ENCODE results near the gene TMCC1.
"Not testable (repeated sequence)": the region's sequence is repeated elsewhere in the genome, so short reads cannot be mapped to it uniquely, and the experiment has no call there.

The TMCC1 gene

DNA sequence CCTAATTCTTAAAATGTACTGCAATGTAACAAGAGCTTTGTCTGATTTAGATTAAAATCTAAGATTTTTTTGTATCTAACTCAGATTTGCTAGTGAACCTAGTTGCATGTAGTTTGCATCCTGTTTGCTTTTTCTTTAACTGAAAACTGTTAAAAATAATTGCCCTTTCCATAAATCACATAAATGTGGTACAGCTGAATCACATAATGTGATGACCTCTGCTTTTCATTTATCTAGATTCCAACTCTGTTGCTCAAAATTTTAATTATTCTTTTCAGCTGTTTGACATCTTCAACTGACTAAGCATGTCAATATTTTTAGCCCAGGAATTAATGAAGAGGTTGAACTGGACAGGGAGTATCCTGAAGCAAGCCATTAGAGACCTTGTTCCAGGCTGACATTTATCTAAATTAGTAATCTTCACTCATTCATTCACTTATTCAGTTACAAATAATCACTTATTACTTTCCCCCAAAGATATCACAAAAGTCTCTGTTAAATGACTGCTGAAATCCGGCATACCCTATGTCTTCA is 185.1 kb downstream of the TMCC1 start:
- no peak for DNase-seq

DNA sequence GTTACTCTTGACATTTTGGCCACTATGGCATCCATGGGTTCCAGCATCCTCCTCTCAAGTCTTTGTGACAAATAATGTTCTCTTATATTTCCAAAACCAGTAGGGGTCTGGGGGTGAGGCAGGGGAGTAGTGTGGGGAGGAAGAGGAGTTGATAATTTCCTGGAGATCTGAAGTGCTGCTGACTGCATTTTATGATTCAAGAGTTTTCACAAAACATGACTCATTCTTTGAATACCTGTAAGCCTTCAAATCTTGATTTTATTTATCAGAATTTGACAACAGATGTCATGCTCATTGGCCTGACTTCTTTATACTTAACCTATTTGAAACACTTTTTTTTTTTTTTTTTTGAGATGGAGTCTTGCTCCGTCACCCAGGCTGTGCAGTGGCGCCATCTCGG is 188.2 kb downstream of the TMCC1 start:
- DNase-seq = no peak

DNA sequence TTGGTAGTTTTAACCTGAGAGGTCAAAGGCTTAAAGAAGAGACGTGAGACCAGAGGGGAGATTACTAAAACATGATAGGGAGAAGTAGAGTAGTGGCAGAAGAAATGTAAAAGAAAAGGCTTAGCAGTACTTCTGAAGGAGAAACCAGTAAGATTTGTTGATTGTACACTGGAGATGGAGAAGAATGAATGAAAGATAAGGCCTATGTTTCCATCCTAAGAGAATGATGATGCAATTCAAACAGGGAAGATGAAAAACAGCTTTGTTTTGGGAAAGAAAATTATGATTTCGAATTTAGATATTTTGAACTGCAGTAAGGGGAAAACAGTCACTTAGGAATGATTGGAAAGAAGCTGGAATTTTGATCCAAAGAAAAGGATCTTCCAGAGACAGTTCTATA is 189.6 kb downstream of the TMCC1 start:
- DNase-seq = no peak

GRCh38 chr3:129702934-129703712 is 190.4 kb downstream of the TMCC1 start:
- DNase-seq = no peak

- no peak for DNase-seq
These were observed 192.3 kb downstream of the TMCC1 start for GRCh38 chr3:129701161-129701560.

GRCh38 chr3:129699612-129700011 is 193.9 kb downstream of the TMCC1 start:
- DNase-seq = no peak

DNA sequence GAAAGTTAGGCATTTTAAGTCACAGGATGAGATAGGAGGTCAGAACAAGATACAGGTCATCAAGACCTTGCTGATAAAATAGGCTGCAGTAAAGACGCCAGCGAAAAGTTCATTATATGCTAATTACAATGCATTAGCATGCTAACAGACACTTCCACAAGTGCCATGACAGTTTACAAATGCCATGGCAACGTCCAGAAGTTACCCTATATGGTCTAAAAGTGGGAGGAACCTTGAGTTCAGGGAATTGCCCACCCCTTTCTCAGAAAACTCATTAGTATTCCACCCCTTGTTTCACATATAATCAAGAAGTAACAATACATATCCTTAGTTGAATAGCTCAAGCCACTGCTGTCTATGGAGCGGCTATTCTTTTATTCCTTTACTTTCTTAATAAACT is 194.3 kb downstream of the TMCC1 start:
- no peak for DNase-seq

DNA sequence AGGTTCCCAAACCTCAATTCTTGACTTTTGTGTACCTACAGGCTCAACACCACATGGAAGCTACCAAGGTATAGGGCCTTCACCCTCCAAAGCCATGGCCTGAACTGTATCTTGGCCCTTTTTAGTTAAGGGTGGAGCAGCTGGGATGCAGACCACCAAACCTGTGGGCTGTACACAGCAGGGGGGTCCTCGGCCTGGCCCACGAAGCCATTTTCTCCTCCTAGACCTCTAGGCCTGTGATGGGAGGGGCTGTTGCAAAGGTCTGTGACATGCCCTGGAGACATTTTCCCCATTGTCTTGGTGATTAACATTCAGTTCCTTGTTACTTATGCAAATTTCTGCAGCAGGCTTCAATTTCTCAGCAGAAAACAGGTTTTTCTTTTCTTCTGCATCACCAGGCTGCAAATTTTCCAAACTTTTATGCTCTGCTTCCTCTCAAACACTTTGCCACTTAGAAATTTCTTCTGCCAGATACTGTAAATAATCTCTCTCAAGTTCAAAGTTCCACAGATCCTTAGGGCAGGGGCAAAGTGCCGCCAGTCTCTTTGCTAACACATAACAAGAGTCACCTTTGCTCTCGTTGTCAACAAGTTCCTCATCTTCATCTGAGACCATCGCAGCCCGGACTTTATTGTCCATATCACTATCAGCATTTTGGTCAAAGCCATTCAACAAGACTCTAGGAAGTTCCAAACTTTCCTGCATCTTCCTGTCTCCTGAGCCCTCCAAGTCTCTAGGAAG is 196.1 kb downstream of the TMCC1 start:
- DNase-seq = no peak

GRCh38 chr3:129696430-129696829 is 197.1 kb downstream of the TMCC1 start:
- not testable (repeated sequence) for DNase-seq

DNA sequence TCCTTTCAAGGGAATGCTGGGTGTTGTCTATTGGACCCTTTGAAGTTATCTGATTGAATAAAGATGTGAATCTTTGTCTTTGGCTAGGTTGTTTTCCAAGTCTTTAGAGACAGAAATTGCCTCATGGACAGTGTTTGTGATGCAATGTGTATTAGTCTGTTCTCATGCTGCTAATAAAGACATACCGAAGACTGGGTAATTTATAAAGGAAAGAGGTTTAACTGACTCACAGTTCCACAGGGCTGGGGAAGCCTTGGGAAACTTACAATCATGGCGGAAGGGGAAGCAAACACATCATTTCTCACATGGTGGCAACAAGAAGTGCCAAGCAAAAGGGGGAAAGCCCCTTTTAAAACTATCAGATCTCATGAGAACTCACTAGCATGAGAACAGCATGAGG is 198.3 kb downstream of the TMCC1 start:
- DNase-seq = no peak

DNA sequence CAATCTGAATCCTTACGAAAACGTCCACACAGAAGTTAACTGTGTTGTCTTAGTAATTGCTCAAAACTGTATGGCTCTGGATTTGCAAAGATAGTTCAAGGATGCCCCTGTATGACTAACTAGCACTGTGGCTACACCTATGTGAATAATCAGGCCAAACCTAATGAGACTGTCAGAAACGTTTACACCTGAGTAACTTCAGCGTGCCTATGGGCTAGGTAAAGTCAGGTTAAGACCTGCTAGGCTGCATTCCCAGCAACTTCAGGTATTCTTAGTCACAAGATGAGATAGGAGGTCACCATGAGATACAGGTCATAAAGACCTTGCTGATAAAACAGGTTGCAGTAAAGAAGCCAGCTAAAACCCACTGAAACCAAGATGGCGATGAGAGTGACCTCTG is 199.3 kb downstream of the TMCC1 start:
- DNase-seq = no peak

- DNase-seq = no peak
These were observed 200.8 kb downstream of the TMCC1 start for GRCh38 chr3:129692743-129693142.

DNA sequence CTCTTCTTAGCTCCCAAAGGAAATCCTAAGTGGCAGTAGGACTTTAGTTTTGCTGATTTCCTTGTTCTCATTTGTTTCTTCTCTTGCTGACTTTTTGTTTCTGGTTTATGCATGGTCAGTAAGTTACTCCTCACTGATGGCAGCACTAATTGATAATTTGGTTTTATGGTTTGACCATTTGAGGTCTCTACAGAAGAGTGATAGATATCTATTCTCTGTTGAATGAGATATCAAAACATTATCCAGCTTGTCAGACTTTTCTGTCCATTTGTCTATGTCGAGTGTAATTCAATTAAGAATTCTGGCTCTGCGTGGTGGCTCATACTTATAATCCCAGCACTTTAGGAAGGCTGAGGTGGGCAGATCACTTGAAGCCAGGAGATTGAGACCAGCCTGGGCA is 202.5 kb downstream of the TMCC1 start:
- no peak for DNase-seq

DNA sequence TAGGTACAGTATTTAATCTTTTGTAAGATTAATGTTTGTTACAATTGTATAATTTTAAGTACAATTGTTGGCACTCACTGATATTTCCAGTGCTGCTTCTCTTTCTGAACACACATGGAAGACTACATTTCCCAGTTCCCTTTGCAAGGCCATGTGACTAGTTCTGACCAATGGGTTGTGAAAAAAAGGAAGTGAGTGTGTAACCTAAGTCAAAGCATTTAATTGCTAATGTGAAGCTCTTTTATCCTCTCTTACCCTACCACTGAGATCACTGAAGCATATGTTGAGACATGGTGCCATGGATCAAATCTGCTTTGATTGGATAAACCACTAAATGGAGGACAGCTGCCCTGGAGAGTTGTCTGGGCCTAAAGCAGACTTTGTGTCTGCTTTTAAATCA is 203.1 kb downstream of the TMCC1 start:
- DNase-seq = peak; percentile 96

- no peak for DNase-seq
These were observed 204.5 kb downstream of the TMCC1 start for GRCh38 chr3:129689036-129689435.

GRCh38 chr3:129688271-129688895 is 205.1 kb downstream of the TMCC1 start:
- peak; percentile 27 for DNase-seq

DNA sequence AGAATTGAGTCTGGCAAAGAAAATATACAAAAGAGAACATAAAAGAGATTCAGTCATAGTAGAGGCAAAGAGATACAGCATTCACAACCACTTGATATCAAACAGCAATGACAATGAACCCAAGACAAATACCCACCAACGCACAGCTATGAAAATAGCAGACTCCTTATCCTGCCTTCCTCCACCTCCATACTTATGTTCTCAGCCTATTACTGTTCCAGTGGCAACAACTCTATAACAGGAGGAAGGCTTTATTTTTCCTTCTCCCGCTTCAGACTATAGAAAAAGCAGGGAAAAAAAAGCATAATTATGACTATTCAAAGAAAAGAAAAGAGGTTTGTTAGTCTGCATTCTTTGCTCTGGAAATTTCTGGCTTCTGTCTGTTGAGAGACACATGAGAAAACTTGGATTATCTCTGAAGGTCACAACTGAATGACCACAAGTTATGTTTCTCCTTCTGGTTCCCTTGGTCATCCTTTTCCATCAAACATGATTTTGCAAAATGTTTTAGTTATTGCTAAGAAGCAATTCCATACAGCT is 205.9 kb downstream of the TMCC1 start:
- DNase-seq = no peak

DNA sequence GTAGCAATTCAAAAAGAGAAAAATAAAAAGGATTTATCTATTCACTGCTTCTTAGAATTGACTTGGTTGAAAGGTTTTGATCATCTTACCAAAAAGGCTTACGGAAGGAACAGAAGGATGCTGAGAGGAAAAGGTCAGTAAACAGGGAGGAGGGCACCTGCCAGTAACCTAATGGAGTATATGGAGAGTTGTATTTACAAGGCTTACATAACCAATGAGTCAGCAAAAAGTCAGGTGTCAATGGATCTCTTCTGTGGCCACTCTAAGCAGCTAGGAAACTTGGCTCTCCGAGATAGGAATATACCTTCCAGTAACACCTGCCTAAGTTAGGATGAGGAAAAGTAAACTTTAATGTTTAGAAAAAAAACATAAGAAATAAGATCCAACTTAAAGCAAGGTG is 206.6 kb downstream of the TMCC1 start:
- peak; percentile 24 for DNase-seq

DNA sequence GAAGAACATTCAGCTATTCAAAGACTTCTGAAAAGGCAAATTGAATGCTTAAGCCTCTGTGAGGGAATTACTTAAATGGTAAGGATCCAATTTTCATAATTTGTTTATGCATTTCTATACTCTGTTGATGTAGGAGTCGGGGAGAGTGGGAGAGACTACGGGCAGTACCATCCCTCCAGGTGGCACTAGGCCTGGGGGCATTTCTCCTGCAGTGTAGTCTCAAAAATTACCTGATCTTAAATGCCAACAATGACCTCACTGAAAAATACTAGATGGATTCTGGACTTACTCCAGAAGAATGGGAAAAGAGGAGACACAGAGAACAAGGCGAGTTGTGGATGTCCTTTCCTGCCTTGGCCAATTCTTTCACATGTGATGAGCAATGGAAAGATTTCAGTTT is 209.2 kb downstream of the TMCC1 start:
- DNase-seq = no peak

- no peak for DNase-seq
These were observed 210.3 kb downstream of the TMCC1 start for GRCh38 chr3:129683201-129683600.

- DNase-seq = no peak
These were observed 216.5 kb downstream of the TMCC1 start for GRCh38 chr3:129676985-129677384.

- not testable (repeated sequence) for DNase-seq
These were observed 218.8 kb downstream of the TMCC1 start for GRCh38 chr3:129674798-129675123.

All from DMS 273 treated with DMSO at 0.1 percent for 48 hours (cell line).